MG63 (cell line): ENCODE measurements around the gene IL17A. TPM values are rescaled to one million over a fixed set of nuclear protein-coding genes. Genes with fewer than 3 reads are reported as not detected.
"Not testable (repeated sequence)": the region's sequence is repeated elsewhere in the genome, so short reads cannot be mapped to it uniquely, and the experiment has no call there.

Experiments used
- DNase-seq: peaks from one replicate; pipeline ENCODE4 v3.0.0-alpha.2; 2020
- H3K27me3 ChIP-seq: fragments of 250-450 bp; sonication (Bioruptor Pico); 2 replicates; pipeline ENCODE4 v1.5.1; 2020; ENCODE audit warnings: mild to moderate bottlenecking, moderate library complexity
- H3K36me3 ChIP-seq: fragments of 250-450 bp; sonication (Bioruptor Pico); 2 replicates; pipeline ENCODE4 v1.5.1; 2020; ENCODE audit warnings: mild to moderate bottlenecking, moderate library complexity
- H3K4me3 ChIP-seq: fragments of 250-450 bp; sonication (Bioruptor Pico); 2 replicates; pipeline ENCODE4 v1.5.1; 2020; ENCODE audit warnings: mild to moderate bottlenecking, moderate library complexity
- H3K9me3 ChIP-seq: fragments of 250-450 bp; sonication (Bioruptor Pico); 2 replicates; pipeline ENCODE4 v1.5.1; 2020; ENCODE audit warnings: mild to moderate bottlenecking, moderate library complexity
- total RNA-seq: library from RNA; depleted of rRNA; stranded (reverse); fragments of >200 nt; shearing (Covaris generic); gene quantifications from 2 replicates; pipeline ENCODE4 v1.2.3, GENCODE V29; 2014; ENCODE audit warnings: low replicate concordance

IL17A gene
- total RNA-seq, 1 experiment from 2014 or later: not detected

DNA sequence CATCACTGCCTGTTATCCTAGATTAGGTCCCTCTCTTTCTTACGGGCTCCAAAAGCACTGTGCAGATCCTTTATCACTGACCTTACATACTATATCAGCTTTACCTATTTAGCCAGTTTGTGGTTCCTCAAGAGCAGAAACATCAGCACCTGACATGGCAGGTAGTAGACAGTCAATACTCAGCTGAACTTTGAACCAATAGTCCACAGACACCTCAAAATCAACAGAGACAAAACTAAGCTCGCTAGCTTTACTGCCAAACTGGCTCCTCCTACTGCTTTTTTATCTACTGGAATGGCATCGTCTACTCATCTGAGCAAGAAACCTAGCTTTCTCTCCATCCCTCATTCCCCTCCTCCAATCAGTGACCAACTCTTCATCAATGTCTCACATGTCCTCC, 5.6 kb downstream of the IL17A start:
- peaks cover 54% of the 10 kb centered on the region for H3K27me3 ChIP-seq
- H3K36me3 ChIP-seq: no peaks in the 10 kb centered on the region
- no peak for DNase-seq
- no peaks in the 10 kb centered on the region for H3K9me3 ChIP-seq
- no peak overlapping the region for H3K4me3 ChIP-seq

DNA sequence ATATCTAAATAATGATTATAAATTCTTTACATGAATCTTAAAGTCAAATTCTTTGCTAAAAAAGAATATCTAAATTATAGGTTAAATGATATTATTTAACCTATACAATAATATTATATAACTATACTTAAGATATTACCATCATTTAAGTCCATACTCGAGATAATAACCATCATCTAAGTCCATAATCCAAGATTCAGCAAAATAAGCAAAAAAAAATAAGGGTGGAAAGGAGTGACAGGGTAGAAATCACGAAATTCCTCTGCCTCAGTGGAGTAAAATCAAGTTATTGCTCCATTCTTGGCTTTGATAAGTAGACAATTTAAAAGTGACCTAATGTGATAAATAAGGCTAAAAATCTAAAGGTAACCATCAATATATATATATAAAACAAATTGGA, 9.7 kb downstream of the IL17A start:
- H3K9me3 ChIP-seq: peaks cover 12% of the 10 kb centered on the region
- H3K4me3 ChIP-seq: no peak overlapping the region
- no peaks in the 10 kb centered on the region for H3K36me3 ChIP-seq
- DNase-seq: no peak
- H3K27me3 ChIP-seq: peaks cover 17% of the 10 kb centered on the region

- H3K4me3 ChIP-seq: not testable (repeated sequence)
These were observed 13.9 kb downstream of the IL17A start for GRCh38 chr6:52200088-52200487.

DNA sequence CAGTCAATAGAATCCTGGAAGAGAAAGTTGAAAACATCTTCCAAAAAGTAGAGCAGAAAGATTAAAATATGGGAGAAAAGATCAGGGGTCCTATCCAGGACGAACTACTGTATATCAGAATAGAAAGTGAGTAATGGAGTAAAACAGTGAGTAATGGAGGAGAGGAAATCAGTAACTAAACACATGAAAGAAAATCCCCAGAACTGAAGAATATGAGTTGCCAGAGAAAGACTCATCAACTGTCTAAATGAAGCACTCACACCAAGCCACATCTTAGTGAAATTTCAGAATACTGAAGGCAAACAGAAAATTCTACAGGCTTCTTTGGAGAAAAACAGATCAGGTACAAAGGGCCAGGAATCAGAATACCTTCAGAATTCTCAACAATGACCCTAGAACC, 14.9 kb downstream of the IL17A start:
- H3K9me3 ChIP-seq: peaks cover 20% of the 10 kb centered on the region
- no peaks in the 10 kb centered on the region for H3K36me3 ChIP-seq
- no peak for DNase-seq
- peaks cover 8% of the 10 kb centered on the region; the same call in 1 of the 2 replicates for H3K27me3 ChIP-seq
- H3K4me3 ChIP-seq: no peak overlapping the region

More at GRCh38 chr6:52200088-52200487, 13.9 kb downstream of the IL17A start:
- not testable (repeated sequence) for DNase-seq, H3K36me3 ChIP-seq, H3K27me3 ChIP-seq
- peaks cover 19% of the 10 kb centered on the region for H3K9me3 ChIP-seq

GRCh38 chr6:52201493-52201892, 15.3 kb downstream of the IL17A start:
- no peak overlapping the region for H3K4me3 ChIP-seq
- no peaks in the 10 kb centered on the region for H3K36me3 ChIP-seq
- DNase-seq: no peak
- peaks cover 23% of the 10 kb centered on the region for H3K9me3 ChIP-seq
- peaks cover 11% of the 10 kb centered on the region for H3K27me3 ChIP-seq

DNA sequence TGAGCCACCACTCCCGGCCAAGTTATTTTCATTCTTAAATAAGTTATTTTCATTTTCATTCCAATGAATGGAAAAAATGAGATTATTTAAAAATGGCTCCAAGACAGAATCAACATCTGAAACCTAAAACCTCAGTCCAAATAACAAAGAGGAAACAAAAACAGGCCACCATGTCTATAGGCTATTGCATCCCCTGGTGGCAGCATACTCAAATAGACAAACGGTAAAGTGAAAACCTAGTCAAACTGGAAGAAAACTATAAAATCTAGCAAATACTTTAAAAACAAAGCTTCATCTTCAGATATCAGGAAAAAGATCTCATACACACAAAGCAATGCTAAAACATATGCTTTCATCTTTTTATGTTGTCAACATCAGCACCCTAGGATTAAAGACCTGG, 20.9 kb downstream of the IL17A start:
- H3K27me3 ChIP-seq: peaks cover 31% of the 10 kb centered on the region
- H3K4me3 ChIP-seq: no peak overlapping the region
- peaks cover 11% of the 10 kb centered on the region for H3K9me3 ChIP-seq
- no peaks in the 10 kb centered on the region for H3K36me3 ChIP-seq
- no peak for DNase-seq

GRCh38 chr6:52208612-52209011, 22.4 kb downstream of the IL17A start:
- no peaks in the 10 kb centered on the region for H3K36me3 ChIP-seq
- no peak for DNase-seq
- peaks cover 11% of the 10 kb centered on the region for H3K9me3 ChIP-seq
- peaks cover 39% of the 10 kb centered on the region for H3K27me3 ChIP-seq
- H3K4me3 ChIP-seq: no peak overlapping the region

- no peak overlapping the region for H3K4me3 ChIP-seq
- H3K27me3 ChIP-seq: peaks cover 51% of the 10 kb centered on the region
- no peak for DNase-seq
These were observed 23.6 kb downstream of the IL17A start for GRCh38 chr6:52209770-52210169.

GRCh38 chr6:52210227-52210626, 24.1 kb downstream of the IL17A start:
- H3K36me3 ChIP-seq: no peaks in the 10 kb centered on the region
- no peak for DNase-seq
- no peak overlapping the region for H3K4me3 ChIP-seq
- H3K9me3 ChIP-seq: peaks cover 9% of the 10 kb centered on the region
- H3K27me3 ChIP-seq: peaks cover 55% of the 10 kb centered on the region

More at GRCh38 chr6:52209770-52210169, 23.6 kb downstream of the IL17A start:
- Histone ChIP-seq H3K9me3 (peaks cover 11% of the 10 kb centered on the region), H3K36me3 (no peaks in the 10 kb centered on the region)

- Histone ChIP-seq H3K36me3 (no peaks in the 10 kb centered on the region), H3K9me3 (no peaks in the 10 kb centered on the region; the same call in 1 of the 2 replicates), H3K27me3 (peaks cover 67% of the 10 kb centered on the region), H3K4me3 (no peak overlapping the region)
- DNase-seq: no peak
These were observed 27.0 kb downstream of the IL17A start for GRCh38 chr6:52213127-52213526.

DNA sequence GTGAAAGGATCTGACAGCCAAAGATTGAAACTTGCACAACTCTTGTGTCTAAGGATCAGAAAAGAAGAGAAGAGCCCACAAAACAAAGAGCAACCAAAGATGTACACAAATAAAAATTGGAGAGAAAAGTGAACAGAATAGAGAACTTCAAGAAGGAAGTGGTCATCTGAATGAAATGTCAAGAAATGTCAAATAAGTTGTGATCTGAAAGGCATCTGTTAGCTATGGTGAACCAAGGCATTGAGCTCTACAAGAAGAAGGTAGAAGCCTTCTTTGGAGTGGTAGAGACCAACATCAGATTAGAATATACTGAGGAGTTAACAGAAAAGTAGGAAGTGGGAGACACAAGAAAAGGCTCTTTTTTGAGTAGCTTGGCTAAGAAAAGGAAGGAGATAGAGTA, 29.6 kb downstream of the IL17A start:
- no peak overlapping the region for H3K4me3 ChIP-seq
- H3K27me3 ChIP-seq: peaks cover 75% of the 10 kb centered on the region
- no peak for DNase-seq
- H3K9me3 ChIP-seq: no peaks in the 10 kb centered on the region; the same call in 1 of the 2 replicates
- no peaks in the 10 kb centered on the region for H3K36me3 ChIP-seq

DNA sequence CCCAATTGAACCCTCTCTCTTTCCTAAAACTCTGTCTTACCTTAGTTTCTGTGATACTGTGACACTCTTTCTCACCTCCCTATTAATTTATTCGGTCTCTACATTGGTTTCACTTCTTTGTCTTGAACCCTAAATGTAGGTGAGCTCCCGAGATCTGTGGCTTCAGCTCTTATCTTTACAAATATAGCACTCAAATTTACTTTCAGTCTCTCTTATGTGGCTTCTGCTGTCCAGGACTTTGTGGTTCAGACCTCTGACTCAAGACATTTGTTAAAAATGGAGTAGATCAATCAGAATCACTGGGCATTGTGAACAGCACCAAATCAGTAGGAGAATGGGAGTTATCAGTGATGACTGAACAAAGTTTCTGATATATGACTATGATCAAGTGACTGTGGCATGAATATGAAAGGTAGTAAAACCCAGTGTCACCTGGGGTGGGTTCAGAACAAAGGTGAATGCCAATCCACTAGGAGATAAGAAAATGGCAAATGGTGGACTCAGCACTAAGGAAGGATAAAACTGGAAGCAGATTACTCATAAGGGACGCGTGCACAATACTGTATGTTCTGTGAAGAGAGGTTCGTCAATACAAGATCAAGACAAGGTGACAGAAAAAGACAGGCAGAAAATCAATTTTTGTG, 30.9 kb downstream of the IL17A start:
- no peak for DNase-seq
- Histone ChIP-seq H3K27me3 (peaks cover 74% of the 10 kb centered on the region), H3K9me3 (no peaks in the 10 kb centered on the region; the same call in 1 of the 2 replicates), H3K36me3 (no peaks in the 10 kb centered on the region), H3K4me3 (no peak overlapping the region)

GRCh38 chr6:52217761-52218160, 31.6 kb downstream of the IL17A start:
- Histone ChIP-seq H3K4me3 (no peak overlapping the region), H3K36me3 (no peaks in the 10 kb centered on the region), H3K27me3 (peaks cover 74% of the 10 kb centered on the region), H3K9me3 (no peaks in the 10 kb centered on the region; the same call in 1 of the 2 replicates)
- no peak for DNase-seq

GRCh38 chr6:52221302-52221701, 35.1 kb downstream of the IL17A start:
- Histone ChIP-seq H3K36me3 (no peaks in the 10 kb centered on the region), H3K9me3 (no peaks in the 10 kb centered on the region; the same call in 1 of the 2 replicates), H3K27me3 (peaks cover 69% of the 10 kb centered on the region), H3K4me3 (no peak overlapping the region)
- DNase-seq: no peak

GRCh38 chr6:52227495-52227894, 41.3 kb downstream of the IL17A start:
- no peak overlapping the region for H3K4me3 ChIP-seq
- no peaks in the 10 kb centered on the region for H3K9me3 ChIP-seq
- no peaks in the 10 kb centered on the region for H3K36me3 ChIP-seq
- peaks cover 42% of the 10 kb centered on the region for H3K27me3 ChIP-seq
- DNase-seq: no peak

DNA sequence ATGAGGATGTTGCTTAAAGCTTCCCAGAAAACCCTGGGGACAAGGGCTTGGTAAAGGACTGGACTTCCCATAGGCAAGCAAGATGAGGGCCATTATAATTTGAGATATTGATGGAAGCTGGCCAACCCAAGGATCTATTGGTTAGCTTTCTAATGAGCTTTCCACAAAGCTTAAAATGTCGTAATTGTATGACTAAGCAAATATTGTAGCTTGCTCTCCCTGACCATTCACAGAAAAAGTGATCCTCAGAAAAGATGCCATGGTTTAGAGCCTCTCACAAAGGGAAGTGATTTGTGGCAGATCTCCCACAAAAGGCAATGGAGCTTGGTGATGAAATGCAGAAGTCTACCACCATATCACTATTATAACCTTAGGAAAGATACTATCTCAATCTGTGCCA, 44.5 kb downstream of the IL17A start:
- no peak for DNase-seq
- Histone ChIP-seq H3K4me3 (no peak overlapping the region), H3K27me3 (peaks cover 24% of the 10 kb centered on the region), H3K36me3 (no peaks in the 10 kb centered on the region), H3K9me3 (no peaks in the 10 kb centered on the region)

DNA sequence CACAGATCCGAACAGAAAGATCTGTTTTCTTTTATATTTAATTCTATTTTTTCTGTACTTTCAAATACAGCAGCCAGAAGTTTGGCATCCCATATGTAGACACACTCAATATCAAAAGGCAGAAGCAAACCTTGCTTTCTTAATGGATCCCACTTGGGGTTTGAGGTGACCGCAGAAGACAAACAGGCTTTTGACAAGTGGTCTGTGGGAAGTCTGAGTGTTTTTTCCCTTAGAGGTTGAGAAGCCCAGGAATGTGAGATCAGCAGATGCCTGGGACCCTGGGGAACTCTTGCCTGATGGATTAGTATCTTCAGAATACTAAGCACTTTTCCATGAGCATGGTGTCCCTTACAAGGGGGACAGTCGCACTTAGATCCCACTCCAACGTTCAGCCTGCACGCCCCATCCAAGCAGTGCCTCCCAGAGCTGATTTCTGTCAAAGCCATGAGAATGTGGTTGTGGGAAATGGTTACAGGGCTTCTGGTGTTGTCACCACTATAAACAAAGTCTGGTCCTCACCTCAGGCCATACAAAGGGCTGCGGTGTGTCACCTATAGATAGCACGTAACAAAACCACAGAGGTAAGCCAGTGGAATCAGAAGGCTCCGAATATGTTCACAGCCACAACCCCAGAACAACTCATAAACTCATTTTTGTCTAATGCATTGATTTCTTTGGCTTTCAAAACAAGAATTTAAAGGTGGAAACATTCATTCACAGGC, 45.4 kb downstream of the IL17A start:
- Histone ChIP-seq H3K4me3 (no peak overlapping the region), H3K36me3 (no peaks in the 10 kb centered on the region), H3K27me3 (peaks cover 32% of the 10 kb centered on the region), H3K9me3 (no peaks in the 10 kb centered on the region)
- no peak for DNase-seq

- Histone ChIP-seq H3K4me3 (no peak overlapping the region), H3K9me3 (no peaks in the 10 kb centered on the region), H3K27me3 (peaks cover 34% of the 10 kb centered on the region), H3K36me3 (no peaks in the 10 kb centered on the region)
- no peak for DNase-seq
These were observed 46.8 kb downstream of the IL17A start for GRCh38 chr6:52233005-52233404.
